ENCODE data around the gene KCNT1.

KCNT1 gene

GRCh38 chr9:135760465-135760864, 58.5 kb downstream of the KCNT1 start:
- in situ Hi-C loops (cut with MboI; ENCODE audit: low pct_unique_long_range_greater_than_20kb, low sequenced_read_pairs, unreplicated experiment): no loop called here
- no peak for TF ChIP-seq CTCF (IDR thresholded peaks at IDR 0.05; ENCODE audit: extremely low read depth, insufficient read depth, missing control alignments)
- DNase-seq (ENCODE audit: low spot score): no peak

- no peak for TF ChIP-seq CTCF (IDR thresholded peaks at IDR 0.05; ENCODE audit: extremely low read depth, insufficient read depth, missing control alignments)
- DNase-seq (ENCODE audit: low spot score): no peak
- in situ Hi-C loops (cut with MboI; ENCODE audit: low pct_unique_long_range_greater_than_20kb, low sequenced_read_pairs, unreplicated experiment): no loop called here
Observed at GRCh38 chr9:135761150-135761844, 59.3 kb downstream of the KCNT1 start.

GRCh38 chr9:135761845-135762168, 59.8 kb downstream of the KCNT1 start:
- DNase-seq (ENCODE audit: low spot score): no peak
- no peak for TF ChIP-seq CTCF (IDR thresholded peaks at IDR 0.05; ENCODE audit: extremely low read depth, insufficient read depth, missing control alignments)
- in situ Hi-C loops (cut with MboI; ENCODE audit: low pct_unique_long_range_greater_than_20kb, low sequenced_read_pairs, unreplicated experiment): no loop called here

- in situ Hi-C loops (cut with MboI; ENCODE audit: low pct_unique_long_range_greater_than_20kb, low sequenced_read_pairs, unreplicated experiment): no loop called here
- no peak for TF ChIP-seq CTCF (IDR thresholded peaks at IDR 0.05; ENCODE audit: extremely low read depth, insufficient read depth, missing control alignments)
- DNase-seq (ENCODE audit: low spot score): no peak
Observed at GRCh38 chr9:135762921-135763320, 60.9 kb downstream of the KCNT1 start.

- in situ Hi-C loops (cut with MboI; ENCODE audit: low pct_unique_long_range_greater_than_20kb, low sequenced_read_pairs, unreplicated experiment): no loop called here
- no peak for TF ChIP-seq CTCF (IDR thresholded peaks at IDR 0.05; ENCODE audit: extremely low read depth, insufficient read depth, missing control alignments)
- no peak for DNase-seq (ENCODE audit: low spot score)
Observed at GRCh38 chr9:135763716-135764446, 61.9 kb downstream of the KCNT1 start.

- TF ChIP-seq CTCF (IDR thresholded peaks at IDR 0.05; ENCODE audit: extremely low read depth, insufficient read depth, missing control alignments): no peak
- DNase-seq (ENCODE audit: low spot score): no peak
- in situ Hi-C loops (cut with MboI; ENCODE audit: low pct_unique_long_range_greater_than_20kb, low sequenced_read_pairs, unreplicated experiment): no loop called here
Observed at GRCh38 chr9:135764731-135765130, 62.7 kb downstream of the KCNT1 start.

All from GM13977 (cell line).